K562 (cell line): ENCODE results near the gene KLF17. TPM values are rescaled to one million over a fixed set of nuclear protein-coding genes. Genes with fewer than 3 reads are reported as not detected.

Source experiments
- CEBPB ChIP-seq: fragments of 450-650 bp; IDR thresholded peaks from 2 replicates; pipeline ENCODE4 v1.6.1; 2016; ENCODE audit warnings: missing genetic modification characterization, missing compliant biosample characterization
- CHD1 ChIP-seq: fragments of 200-600 bp; sonication (generic); IDR thresholded peaks from one replicate; pipeline ENCODE4 v1.6.1; 2012; ENCODE audit warnings: mild to moderate bottlenecking, moderate library complexity, low read length, inconsistent platforms
- ZNF274 ChIP-seq: IDR thresholded peaks from 2 replicates; pipeline ENCODE4 v1.6.1; 2011; ENCODE audit warnings: low read depth, mild to moderate bottlenecking, low read length, moderate library complexity, borderline replicate concordance
- polyA plus RNA-seq, 8 experiments: library from polyadenylated mRNA; depleted of rRNA in 4 of 8; stranded (reverse) in 5 of 8; unstranded in 3 of 8; fragments of >200 nt; fragmentation: Nextera tagmentation in 2 of 8; fragmentation: Illumina TruSeq in 1 of 8; extraction: Ambion mirVana in 2 of 8; extraction: Trizol in 1 of 8; gene quantifications; 2 replicates each; pipeline versions ENCODE4 v1.2.1 to v1.2.3, GENCODE V29; 2011 to 2014; ENCODE audit warnings: inconsistent platforms in 1 of 8, missing spikeins in 1 of 8
- total RNA-seq, 7 experiments: library from RNA; depleted of rRNA in 6 of 7; stranded (reverse); fragments of >200 nt in 6 of 7; fragmentation: Illumina TruSeq in 2 of 7; extraction: Trizol in 2 of 7; gene quantifications; 2 replicates each; pipeline versions ENCODE4 v1.2.1 to v1.2.3, GENCODE V29; 2011 to 2021; ENCODE audit warnings: low replicate concordance in 1 of 7
- TF ChIP-seq, protein P1 (sequence below): fragments of 450-650 bp; IDR thresholded peaks from 2 replicates; pipeline ENCODE4 v1.6.1; 2016; ENCODE audit warnings: mild to moderate bottlenecking, moderate library complexity

KLF17 gene
- total and polyA plus RNA-seq, 9 of the 15 experiments (the other 6 are each of a cell fraction or from before 2014, with no cell fraction given): 0.01 to 0.24 (median 0.13) TPM; not detected in 6

GRCh38 chr1:44144962-44145756, 26.5 kb downstream of the KLF17 start (continued):
- TF ChIP-seq, protein P1, sequence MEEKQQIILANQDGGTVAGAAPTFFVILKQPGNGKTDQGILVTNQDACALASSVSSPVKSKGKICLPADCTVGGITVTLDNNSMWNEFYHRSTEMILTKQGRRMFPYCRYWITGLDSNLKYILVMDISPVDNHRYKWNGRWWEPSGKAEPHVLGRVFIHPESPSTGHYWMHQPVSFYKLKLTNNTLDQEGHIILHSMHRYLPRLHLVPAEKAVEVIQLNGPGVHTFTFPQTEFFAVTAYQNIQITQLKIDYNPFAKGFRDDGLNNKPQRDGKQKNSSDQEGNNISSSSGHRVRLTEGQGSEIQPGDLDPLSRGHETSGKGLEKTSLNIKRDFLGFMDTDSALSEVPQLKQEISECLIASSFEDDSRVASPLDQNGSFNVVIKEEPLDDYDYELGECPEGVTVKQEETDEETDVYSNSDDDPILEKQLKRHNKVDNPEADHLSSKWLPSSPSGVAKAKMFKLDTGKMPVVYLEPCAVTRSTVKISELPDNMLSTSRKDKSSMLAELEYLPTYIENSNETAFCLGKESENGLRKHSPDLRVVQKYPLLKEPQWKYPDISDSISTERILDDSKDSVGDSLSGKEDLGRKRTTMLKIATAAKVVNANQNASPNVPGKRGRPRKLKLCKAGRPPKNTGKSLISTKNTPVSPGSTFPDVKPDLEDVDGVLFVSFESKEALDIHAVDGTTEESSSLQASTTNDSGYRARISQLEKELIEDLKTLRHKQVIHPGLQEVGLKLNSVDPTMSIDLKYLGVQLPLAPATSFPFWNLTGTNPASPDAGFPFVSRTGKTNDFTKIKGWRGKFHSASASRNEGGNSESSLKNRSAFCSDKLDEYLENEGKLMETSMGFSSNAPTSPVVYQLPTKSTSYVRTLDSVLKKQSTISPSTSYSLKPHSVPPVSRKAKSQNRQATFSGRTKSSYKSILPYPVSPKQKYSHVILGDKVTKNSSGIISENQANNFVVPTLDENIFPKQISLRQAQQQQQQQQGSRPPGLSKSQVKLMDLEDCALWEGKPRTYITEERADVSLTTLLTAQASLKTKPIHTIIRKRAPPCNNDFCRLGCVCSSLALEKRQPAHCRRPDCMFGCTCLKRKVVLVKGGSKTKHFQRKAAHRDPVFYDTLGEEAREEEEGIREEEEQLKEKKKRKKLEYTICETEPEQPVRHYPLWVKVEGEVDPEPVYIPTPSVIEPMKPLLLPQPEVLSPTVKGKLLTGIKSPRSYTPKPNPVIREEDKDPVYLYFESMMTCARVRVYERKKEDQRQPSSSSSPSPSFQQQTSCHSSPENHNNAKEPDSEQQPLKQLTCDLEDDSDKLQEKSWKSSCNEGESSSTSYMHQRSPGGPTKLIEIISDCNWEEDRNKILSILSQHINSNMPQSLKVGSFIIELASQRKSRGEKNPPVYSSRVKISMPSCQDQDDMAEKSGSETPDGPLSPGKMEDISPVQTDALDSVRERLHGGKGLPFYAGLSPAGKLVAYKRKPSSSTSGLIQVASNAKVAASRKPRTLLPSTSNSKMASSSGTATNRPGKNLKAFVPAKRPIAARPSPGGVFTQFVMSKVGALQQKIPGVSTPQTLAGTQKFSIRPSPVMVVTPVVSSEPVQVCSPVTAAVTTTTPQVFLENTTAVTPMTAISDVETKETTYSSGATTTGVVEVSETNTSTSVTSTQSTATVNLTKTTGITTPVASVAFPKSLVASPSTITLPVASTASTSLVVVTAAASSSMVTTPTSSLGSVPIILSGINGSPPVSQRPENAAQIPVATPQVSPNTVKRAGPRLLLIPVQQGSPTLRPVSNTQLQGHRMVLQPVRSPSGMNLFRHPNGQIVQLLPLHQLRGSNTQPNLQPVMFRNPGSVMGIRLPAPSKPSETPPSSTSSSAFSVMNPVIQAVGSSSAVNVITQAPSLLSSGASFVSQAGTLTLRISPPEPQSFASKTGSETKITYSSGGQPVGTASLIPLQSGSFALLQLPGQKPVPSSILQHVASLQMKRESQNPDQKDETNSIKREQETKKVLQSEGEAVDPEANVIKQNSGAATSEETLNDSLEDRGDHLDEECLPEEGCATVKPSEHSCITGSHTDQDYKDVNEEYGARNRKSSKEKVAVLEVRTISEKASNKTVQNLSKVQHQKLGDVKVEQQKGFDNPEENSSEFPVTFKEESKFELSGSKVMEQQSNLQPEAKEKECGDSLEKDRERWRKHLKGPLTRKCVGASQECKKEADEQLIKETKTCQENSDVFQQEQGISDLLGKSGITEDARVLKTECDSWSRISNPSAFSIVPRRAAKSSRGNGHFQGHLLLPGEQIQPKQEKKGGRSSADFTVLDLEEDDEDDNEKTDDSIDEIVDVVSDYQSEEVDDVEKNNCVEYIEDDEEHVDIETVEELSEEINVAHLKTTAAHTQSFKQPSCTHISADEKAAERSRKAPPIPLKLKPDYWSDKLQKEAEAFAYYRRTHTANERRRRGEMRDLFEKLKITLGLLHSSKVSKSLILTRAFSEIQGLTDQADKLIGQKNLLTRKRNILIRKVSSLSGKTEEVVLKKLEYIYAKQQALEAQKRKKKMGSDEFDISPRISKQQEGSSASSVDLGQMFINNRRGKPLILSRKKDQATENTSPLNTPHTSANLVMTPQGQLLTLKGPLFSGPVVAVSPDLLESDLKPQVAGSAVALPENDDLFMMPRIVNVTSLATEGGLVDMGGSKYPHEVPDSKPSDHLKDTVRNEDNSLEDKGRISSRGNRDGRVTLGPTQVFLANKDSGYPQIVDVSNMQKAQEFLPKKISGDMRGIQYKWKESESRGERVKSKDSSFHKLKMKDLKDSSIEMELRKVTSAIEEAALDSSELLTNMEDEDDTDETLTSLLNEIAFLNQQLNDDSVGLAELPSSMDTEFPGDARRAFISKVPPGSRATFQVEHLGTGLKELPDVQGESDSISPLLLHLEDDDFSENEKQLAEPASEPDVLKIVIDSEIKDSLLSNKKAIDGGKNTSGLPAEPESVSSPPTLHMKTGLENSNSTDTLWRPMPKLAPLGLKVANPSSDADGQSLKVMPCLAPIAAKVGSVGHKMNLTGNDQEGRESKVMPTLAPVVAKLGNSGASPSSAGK: no peak
- TF ChIP-seq CEBPB (tag): peak; percentile 41; the same call in 1 of the 2 replicates
- TF ChIP-seq CHD1: no peak
- TF ChIP-seq ZNF274: no peak
- TF ChIP-seq, all 486 proteins: peak for 7
